GM21786 (cell line): ENCODE data around the gene TSPAN1.
A peak's percentile ranks its signal among the peaks of the same experiment; 100 is the strongest.
"Not testable (repeated sequence)": the region's sequence is repeated elsewhere in the genome, so short reads cannot be mapped to it uniquely, and the experiment has no call there.

ENCODE experiments used
- ATAC-seq: cut with Tn5 transposase; IDR thresholded peaks from one replicate; pipeline ENCODE4 v1.9.1; 2021; ENCODE audit not compliant: unreplicated experiment

The TSPAN1 gene

DNA sequence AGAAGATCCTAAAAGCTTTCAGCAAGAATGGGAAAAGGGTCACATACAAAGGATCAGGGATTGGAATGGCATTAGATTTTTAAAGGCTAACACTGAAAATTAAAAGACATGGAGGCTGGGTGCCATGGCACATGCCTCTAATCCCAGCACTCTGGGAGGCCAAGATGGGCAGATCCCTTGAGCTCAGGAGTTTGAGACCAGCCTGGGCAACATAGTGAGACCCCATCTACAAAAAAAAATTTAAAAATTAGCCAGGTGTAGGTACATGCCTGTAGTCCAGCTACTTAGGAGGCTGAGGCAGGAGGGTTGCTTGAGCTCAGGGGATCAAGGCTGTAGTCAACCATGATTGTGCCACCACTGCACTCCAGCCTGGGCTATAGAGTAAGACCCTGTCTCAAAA, 40.6 kb downstream of the TSPAN1 start:
- no peak for ATAC-seq

GRCh38 chr1:46218443-46218842, 43.6 kb downstream of the TSPAN1 start:
- ATAC-seq, result no peak

- ATAC-seq, result no peak
Measured at GRCh38 chr1:46219551-46220520, 44.9 kb downstream of the TSPAN1 start.

DNA sequence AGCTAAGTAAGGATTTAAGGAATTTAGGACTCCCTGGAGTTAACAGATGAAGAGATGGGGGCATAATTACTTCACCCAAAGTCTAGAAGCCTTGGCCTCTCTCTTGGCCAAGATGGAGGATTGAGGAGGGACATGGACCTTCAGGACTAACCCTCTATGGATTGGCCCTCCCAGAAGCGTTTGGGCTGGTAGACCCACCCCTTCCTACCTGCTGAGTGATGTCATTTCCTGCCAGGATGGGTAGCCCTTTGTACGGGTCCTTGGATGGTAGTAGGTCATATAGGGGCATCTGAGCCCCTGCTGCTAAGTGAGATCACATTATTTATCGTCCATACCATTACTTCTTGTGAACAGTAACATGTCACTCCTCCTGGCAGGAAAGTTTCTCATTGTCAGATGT, 45.9 kb downstream of the TSPAN1 start:
- ATAC-seq, result no peak

DNA sequence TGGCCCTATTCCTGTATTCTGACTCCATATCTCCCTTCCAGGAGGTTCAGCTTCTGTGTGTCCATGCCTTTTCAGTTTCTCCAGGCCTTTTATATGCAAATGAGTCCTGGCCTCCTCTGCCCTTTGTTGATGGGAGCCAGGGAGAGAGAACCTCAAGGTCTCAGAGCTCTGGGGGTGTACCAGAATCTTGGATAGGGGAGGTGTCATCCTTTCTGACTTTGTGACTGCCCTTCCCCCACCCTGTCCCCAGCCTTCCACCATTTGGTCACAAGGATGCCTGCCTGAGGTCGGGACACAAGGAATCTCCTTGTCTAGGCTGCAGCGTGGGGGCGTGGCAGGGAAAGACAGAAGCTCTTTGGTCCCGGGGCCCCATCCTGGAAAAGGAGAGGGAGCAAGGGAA, 46.9 kb downstream of the TSPAN1 start:
- ATAC-seq, result no peak

GRCh38 chr1:46223055-46223454, 48.2 kb downstream of the TSPAN1 start:
- not testable (repeated sequence) for ATAC-seq

GRCh38 chr1:46223472-46223943, 48.6 kb downstream of the TSPAN1 start:
- peak; percentile 88 for ATAC-seq

DNA sequence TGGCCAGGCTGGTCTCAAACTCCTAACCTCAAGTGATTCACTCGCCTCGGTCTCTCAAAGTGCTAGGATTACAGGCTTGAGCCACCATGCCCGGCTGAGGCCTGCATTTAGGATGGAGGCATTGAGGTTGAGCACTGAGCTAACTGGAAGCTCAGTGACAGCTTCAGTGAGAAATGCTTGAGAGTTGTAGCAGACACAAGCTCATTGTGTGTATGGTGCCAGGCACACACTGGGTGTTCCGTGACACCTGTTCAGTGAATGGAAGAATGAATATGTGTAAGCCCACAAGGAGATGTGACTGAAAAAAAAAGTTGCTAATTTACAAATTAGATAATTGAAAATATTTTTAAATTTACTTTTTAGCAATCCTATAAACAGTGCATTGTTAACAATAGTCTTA, 50.1 kb downstream of the TSPAN1 start:
- no peak for ATAC-seq

DNA sequence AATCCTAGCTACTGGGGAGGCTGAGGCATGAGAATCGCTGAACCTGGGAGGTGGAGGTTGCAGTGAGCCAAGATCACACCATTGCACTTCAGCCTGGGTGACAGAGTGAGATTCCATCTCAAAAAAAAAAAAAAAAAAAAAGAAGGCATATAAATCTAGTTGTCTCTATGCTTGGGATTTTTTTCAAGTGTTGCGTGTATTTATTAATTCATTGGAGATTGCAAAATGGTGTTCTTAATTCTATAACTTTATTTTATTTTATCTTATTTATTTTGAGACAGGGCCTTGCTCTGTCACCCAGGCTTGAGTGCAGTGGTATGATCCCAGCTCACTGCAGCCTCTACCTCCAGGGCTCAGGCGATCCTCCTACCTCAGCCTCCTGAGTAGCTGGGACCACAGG, 56.3 kb downstream of the TSPAN1 start:
- ATAC-seq, result not testable (repeated sequence)
